ENCODE measurements around the gene ATG2B.
"Not testable (repeated sequence)": the region's sequence is repeated elsewhere in the genome, so short reads cannot be mapped to it uniquely, and the experiment has no call there.

The ATG2B gene

DNA sequence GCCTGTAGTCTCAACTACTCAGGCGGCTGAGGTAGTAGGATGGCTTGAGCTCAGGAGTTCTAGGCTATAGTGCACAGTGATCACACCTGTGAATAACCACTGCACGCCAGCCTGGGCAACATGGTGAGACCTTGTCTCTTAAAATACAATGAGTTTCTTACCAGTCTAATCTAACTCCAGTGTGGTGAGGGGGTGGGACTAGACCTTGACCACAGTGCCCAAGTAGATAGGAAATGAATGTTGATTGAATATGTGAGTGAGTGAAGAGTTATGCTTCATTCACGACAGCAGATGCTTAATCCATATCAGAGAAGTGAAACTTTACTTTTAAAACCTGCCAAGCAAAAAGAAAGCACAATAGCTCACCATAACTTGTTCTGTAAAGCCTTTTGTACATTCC is 17.6 kb upstream of the ATG2B start:
- no peak for DNase-seq (ENCODE audit: low read depth)

DNA sequence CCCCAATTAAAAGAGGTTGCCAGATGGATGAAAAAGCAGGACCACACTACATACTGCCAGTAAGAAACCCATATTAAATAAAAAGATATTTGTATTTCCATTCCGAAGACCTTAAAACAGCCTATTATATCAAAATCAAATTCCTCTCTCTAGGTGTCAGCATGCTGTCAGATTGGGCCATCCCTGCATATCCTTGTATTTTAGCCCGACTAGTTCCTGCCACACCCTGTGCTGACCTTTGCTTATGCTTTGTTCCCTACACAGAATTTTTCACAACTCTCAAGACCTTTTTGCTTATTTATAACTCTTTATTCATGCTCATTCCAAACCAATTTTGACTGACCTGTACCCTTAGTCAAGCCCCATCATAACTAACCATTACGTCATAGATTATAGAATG is 13.0 kb upstream of the ATG2B start:
- DNase-seq (ENCODE audit: low read depth), result no peak

DNA sequence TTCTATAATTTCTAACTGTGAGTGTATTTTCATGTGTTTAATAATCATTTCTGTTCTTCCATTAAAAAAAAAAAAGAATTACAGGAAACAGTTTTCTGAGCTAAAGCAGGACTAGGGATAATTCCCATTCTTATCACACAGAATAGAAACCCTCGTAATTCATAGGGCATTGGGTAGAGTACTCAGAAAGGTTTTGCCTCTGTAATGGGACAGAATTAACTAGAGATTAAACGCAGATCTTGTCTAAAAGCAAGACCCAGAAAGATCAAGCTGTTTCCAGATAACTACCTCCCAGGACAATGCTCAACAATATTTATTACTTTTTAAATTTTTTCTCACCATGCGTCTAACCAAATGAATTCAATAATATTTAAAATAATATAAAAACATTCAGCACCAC is 10.4 kb upstream of the ATG2B start:
- DNase-seq (ENCODE audit: low read depth), result no peak

DNA sequence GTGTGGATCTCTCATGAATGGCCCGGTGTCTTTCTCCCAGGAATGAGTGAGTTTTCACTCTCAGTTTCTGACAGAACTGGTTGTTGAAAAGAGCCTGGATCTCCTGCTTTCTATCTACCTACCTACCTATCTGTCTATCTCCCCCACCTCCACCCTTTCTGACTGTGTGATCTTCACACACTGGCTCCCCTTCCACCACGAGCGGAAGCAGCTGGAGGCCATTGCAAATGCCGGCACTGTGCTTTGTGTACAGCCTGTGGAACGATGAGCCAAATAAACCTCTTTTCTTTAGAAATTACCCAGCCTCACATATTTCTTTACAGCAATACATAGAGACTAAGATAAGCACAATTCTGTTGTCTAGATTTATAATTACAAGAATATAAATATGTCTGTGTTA is 7.4 kb upstream of the ATG2B start:
- no peak for DNase-seq (ENCODE audit: low read depth)

DNA sequence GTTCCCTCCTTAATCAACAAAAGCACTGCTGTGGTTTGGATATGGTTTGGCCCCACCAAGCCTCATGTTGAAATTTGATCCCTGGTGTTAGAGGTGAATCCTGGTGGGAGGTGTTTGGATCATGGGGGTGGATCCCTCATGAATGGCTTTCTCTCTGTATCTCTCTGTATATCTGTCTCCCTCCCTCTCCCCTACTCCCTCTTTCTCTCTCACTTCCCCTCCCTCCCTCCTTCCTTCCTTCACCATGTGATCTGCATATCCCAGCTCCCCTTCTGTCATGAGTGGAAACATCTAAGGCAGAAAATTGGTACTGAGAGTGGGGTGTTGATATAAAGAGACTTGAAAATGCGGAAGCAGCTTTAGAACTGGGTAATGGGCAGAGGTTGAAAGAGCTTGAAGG is 5.4 kb upstream of the ATG2B start:
- DNase-seq (ENCODE audit: low read depth), result no peak

DNA sequence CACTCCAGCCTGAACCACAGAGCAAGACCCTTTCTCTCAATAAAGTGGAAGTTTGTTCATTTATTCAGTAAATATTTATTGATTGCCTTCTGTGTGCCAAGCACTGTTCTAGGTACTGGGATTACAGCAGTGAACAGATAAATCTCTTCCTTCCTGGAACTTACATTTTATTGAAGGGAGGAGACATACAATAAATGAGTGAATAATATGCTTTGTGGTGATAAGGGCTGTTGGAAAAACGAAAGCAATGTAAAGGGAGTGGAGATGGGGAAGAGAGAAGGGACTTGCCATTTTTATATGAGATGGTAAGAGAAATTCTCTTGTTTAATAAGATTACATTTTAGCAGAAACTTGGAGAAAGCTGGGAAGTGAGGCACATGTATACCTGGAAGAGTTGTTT is 1.8 kb upstream of the ATG2B start:
- DNase-seq (ENCODE audit: low read depth), result no peak

DNA sequence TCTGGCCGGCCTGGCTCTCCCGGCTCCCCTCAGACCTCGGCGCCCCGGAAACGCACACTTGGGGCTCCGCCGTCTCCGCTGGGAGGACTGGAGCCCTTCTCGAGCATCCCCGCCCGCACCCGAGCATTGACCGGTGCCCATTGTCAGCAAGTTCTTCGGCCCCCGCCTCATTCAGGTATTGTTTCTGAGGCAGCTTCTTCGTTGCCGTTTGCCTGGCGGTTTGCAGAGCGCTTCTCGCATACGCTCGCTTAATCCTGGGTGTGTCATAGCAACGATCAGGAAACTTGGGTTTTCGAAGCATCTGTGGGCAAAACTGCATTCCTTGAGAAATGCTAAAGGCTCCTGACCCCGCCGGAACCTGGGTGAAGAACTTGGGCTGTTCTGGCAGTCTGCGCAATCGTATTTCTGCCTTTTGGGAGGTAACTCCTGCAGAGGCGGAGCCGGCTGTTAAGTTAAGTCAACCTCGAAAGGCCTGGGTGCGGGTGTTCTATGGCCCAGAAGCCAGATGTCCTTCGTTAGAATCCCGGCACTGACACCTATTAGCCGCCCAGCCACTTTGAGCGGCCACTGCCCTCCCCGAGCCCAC is 703 bp upstream of the ATG2B start:
- DNase-seq (ENCODE audit: low read depth), result no peak

DNA sequence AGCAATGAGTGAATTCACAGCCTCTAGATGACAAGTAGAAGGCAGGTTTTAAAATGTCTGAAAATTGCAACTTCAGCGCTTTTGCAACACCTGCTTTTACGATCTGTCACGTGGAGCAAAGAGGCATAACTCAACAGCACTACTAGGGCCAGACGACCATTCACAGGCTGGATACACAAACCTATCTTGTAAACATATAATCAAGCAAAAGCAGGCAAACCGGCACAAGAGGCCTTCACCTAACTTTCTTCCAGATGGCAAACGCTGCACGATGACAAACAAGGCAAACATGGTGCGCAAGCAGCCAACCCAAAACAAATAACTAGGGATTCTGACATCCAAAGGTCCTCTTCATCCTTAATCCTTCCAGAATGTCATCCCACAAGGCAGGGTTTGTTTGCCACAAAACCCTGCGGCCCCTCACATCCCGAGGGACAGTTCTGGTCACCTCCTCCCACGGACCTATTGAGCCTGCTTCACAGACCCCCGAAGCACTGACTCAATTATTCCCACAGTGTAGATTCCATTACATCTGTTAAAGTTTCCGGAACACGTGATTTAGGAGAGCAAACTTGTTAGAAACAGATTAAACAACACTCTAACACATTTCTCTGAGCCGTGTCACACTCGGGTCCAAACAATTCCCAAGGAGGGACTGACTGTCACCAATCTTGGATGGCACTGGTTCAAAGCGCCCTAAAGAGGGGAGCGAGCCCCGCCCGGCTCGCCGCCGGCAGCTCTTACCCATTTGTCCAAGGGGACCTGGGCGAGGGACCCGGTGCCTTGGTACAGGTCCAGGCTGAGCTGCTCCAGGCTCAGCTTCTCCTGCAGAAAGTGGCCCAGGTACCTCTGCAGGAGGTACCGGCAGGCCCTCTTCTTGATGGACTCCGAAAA is 823 bp downstream of the ATG2B start:
- DNase-seq (ENCODE audit: low read depth), result peak; percentile 15

DNA sequence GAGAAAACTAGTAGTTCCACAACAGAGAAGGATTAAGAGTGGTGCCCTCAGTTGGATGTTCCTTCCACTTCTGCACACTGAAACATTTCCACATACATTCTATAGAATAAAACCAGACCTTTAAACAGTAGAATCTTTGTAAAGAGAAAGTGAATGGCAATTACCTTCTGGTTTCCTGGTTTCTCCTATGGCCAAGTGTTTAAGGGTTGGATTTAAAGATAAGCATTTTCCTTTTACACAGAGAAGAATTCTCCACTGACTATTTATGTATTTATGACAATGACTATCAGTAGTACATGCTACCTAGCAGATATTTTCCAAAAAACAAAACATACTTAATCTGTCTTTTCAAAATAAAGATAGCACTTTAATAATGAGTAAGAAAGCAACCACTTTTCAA is 3.2 kb downstream of the ATG2B start:
- DNase-seq (ENCODE audit: low read depth), result no peak

DNA sequence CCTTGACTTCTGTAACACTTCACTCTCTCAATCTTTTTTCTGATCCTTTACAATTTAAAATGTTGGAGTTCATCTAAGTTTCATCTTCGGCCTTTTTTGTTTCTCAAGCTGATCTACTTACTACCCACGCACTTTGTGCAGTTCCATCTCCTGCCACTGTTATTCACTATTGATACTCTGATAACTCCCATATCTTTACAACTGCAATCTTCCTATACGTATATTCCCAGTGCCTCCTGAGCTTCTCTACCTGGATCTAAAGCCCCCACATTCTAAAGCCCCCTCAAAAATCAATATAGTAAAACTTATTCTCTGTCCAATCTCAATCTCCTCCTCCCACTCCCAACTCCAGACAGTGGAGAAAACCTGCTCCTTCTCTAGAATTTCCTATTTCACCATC is 5.9 kb downstream of the ATG2B start:
- no peak for DNase-seq (ENCODE audit: low read depth)

DNA sequence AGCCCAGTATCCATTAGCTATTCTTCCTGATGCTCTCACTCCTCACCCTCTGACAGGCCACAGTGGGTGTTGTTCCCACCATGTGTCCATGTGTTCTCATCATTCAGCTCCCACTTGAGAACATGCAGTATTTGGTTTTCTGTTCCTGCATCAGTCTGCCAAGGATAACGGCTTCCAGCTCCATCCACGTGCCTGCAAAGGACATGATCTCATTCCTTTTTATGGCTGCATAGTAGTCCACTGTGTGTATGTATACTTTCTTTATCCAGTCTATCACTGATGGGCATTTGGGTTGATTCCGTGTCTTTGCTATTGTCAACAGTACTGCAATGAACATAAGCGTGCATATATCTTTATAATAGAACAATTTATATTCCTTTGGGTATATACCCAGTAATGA is 8.9 kb downstream of the ATG2B start:
- no peak for DNase-seq (ENCODE audit: low read depth)

DNA sequence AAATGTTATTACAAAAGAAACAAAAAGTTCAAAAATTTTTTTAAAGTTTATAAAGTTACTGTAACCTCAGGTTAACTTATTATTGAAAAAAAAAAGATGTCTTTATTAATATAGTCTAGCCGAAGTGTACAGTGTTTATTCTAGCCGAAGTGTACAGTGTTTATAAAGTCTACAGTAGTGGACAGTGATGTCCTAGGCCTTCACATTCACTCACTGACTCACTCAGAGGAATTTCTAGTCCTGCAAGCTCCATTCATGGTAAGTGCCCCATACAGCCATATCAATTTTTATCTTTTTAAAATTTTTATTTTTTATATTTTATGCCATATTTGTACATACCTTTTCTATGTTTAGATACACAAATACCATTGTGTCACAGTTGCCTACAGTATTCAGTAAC is 10.4 kb downstream of the ATG2B start:
- no peak for DNase-seq (ENCODE audit: low read depth)

DNA sequence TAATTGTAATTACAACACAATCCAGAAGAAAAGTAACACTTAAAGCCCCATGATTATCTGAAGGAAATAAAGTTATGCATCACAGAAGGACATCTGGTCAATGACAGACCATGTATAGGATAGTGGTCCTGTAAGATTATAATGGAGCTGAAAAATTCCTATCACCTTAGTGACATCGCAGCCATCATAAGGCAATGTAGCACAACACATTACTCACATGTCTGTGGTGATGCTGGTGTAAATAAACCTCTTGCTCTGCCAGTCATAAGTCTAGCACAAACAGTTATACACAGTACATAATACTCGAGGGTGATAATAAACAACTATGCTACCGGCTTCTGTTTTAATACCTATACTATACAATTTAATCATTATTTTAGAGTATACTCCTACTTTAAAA is 11.2 kb downstream of the ATG2B start:
- no peak for DNase-seq (ENCODE audit: low read depth)

DNA sequence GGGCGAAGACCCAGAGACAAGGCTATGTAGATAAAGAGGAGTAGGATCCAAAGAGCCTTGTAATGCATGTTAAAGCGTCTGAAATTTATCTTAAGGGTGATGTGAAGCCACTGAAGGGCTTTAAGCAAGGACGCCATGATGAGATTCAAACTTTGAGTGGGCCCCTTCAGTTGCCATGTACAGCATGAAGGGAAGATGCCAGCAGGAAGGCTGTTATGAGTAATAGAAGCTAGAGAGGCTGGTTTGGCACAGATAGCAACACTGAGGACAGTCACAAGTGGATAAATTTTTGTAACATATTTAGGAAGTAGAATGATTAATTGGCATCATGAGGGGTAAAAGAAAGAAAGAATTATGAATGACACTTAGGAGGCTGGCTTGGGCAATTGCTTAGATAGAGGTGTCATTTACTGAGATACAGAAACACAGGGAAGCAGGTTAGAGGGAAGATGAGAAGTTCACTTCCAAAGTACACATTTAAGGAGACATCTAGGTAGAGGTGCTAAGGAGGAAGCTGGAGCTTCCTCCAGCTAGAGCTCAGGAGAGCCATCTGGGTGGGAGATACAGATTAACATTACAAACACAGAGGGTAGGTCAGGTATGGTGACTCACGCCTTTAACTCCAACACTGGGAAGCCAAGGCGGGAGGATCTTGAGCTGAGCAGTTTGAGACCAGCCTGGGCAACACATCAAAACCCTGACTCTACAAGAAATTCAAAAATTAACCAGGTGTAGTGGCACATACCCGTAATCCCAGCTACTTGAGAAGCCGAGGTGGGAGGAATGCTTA is 13.7 kb downstream of the ATG2B start:
- no peak for DNase-seq (ENCODE audit: low read depth)

DNA sequence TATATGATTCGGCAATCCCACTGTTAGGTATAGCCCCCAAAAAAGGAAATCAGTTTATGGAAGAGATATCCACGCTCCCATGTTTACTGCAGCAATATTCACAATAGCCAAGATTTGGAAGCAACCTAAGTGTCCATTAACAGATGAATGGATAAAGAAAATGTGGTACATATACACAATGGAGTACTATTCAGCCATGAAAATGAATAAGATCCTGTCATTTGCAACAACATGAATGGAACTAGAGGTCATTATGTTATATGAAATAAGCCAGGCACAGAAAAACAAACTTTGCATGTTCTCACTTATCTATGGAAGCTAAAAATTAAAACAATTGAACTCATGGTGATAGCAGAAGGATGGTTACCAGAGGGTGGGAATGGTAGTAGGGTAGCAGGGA is 15.2 kb downstream of the ATG2B start:
- DNase-seq (ENCODE audit: low read depth), result not testable (repeated sequence)

DNA sequence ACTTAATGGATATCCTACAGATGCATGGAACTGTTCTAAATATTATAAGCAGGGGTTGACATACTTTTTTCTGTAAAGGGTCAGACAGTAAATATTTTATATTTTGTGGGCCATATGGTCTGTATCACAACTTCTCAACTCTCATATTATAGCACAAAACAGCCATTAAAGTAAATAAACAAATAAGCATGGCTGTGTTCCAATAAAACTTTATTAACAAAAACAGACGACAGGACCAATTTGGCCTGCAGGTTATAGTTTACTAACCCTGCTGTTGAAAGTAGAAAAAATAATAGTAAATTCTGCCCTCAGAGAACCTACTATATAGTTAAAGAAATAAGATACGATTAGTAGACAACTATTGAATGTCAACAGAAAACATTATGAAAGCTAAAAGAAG is 17.5 kb downstream of the ATG2B start:
- DNase-seq (ENCODE audit: low read depth), result no peak

DNA sequence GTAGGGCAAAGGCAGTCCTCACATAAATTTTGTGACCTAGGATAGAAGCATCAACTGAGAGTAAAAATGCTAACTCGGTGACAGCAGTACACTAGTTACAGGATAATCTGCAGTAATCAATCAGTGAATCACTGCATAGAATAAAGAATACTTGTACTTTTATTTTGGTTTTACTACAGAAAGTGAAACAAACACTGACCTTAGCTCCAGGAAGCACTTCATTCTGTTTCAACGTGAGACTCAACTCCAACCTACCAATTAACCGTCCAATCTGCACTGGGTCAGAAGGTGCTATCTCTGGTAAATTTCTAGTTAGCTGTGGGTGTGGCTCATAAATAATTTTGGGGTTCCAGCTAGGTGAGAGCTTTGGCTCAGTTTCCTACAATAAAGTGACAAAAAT is 21.8 kb downstream of the ATG2B start:
- no peak for DNase-seq (ENCODE audit: low read depth)

DNA sequence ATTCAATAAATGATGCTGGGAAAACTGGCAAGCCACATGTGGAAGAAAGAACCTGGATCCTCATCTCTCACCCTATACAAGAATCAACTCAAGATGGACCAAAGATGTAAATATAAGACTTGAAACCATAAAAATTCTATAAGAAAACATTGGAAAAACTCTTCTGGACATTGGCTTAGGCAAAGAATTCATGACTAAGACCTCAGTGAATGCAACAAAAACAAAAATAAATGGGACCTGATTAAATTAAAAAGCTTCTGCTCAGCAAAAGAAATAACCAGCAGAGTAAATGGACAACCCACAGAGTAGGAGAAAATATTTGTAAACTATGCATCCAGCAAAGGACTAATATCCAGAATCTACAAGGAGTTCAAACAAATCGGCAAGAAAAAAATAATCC is 24.6 kb downstream of the ATG2B start:
- no peak for DNase-seq (ENCODE audit: low read depth)

DNA sequence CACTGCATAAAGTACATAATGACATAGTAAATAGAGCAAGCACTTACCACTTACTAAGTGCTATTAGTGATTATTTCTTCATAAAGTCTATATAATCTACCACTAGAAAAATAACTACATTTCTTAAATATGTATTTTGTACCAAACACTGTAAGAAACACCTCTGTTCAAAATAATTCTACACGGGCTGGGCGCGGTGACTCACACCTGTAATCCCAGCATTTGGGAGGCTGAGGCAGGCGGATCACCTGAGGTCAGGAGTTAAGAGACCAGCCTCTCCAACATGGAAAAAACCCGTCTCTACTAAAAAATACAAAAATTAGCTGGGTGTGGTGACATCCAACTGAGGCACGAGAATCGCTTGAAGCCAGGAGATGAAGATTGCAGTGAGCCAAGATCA is 38.9 kb downstream of the ATG2B start:
- no peak for DNase-seq (ENCODE audit: low read depth)

DNA sequence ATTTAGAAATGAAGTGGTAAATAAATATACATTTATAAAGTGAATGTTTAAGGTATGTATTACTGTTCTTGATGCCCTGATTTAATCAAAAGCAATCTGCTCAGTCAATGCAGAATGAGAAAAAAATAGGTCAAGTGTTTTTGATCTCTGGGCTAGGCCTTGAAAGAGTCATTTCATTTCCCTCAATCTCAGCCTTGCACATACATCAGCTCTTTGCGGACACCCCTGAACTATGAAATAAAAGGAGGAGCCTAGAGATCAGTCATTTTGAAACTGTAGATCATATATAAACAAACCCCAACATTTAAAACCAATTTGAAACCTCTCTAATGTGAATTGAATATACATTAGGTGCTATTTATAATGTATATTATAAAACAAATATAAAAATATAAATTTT is 42.5 kb downstream of the ATG2B start:
- no peak for DNase-seq (ENCODE audit: low read depth)

DNA sequence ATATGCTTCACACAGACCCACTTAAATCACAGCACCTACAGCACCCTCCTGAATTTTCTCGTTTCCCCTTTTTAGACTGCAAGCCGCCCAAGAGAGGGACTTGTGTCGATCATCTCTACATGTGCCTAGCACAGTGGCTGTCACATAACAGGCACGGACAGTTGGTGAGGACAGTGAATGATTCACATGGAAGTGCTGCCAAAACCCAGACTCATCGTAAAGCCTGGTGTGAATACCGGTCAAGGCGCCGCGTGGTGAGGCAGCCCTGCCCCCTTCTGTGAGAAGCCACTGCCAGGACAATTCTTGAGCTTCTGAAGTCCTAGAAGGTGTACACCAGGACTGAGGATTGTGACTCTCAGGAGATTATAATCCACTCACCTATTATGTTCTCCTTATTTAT is 44.3 kb downstream of the ATG2B start:
- no peak for DNase-seq (ENCODE audit: low read depth)

DNA sequence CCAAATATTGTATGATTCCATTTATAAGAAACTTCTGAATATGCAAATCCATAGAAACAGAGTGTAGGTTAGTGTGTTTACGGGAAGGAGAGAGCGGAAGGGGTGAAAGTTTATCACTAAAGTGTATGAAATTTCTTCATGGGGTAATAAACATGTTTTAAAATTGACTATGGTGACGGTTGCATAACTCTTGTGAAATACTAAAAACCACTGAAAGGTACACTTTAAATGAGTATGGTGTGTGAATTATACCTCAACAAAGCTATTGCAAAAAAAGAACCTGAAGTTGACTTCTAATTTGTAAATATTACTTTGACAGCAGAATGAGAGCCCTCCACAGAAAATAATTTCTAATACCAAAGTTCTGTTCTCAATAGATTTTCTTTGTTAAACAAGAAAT is 47.1 kb downstream of the ATG2B start:
- no peak for DNase-seq (ENCODE audit: low read depth)

DNA sequence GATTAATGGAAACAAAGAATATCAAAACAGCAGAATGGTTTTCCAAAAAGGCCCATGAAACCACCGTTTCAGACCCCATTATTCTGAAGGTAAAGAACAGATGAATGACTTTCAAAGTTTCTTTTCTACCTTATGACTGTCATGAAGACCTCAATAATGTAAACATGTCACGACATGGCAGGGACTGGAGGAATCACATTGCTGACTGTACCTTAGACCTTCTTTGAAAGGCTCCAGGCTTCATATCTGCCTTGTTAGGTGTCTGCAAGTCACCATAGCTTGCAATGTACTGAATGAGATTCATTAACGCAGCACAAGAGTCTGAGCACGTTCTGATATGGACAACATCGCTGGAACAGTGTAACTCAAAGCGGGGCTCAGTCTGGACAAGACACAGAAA is 52.2 kb downstream of the ATG2B start:
- DNase-seq (ENCODE audit: low read depth), result no peak

All from activated T-helper 1 cell treated with Interleukin-2 at 50 U/mL for 16 hours (primary cell).